Mesangial cell (primary cell): ENCODE measurements around the gene PCAT6. TPM values are rescaled to one million over a fixed set of nuclear protein-coding genes. Genes with fewer than 3 reads are reported as not detected.

Experiments used
- total RNA-seq: library from RNA; depleted of rRNA; stranded (reverse); fragments of >200 nt; gene quantifications from 2 replicates; pipeline ENCODE4 v1.2.3, GENCODE V29; 2015

PCAT6 gene
- total RNA-seq, result 3.0 TPM in 1 of 2 replicates, not detected in the other

DNA sequence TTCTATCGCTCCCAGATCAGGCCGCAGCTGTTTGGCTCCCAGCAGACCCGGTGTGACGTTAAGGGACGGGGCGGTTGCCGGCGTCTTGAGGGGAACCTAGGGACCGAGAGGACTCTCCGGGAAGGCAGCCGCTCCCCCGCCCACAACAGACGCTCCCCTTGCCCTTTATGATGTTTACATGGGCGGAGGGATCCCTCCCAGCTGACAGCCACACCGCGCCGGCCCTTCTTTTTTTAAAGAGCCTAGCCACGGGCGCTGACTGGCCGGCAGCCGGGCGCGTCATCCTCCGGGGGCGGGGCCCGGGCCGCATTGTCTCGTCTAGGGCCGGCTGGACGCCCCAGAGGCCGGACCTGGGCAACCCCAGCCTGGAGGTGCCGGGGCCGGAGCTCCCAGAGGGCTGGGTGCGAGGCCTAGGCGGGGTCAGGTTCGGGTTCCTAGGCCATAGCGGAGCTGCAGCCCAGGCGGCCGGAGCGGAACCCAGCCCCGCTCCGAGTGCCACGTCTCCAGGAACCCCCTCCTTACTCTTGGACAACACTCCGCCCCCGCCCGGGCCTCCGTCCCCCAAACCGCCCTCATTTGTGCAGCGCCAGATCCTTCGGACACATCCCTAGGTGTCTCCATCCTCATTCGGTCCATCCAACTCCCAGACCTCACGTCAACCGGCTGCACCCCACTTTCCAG lies at the start of gene PCAT6:
PCAT6 (plus strand) TSS at position 340 of the 681 bp plus-strand sequence.

GRCh38 chr1:202807926-202808757 lies 2.6 kb upstream of the PCAT6 start, which contains the start of gene KDM5B:
KDM5B (minus strand) TSS chr1:202808421; CDS start chr1:202808305, 116 bp downstream.

Other genes with a start within 250 kb of the PCAT6 start
- under 0.01 TPM in 1 of 2 replicates, not detected in the other for gene SYT2, start 100.5 kb upstream of the PCAT6 start, total RNA-seq
- 26.7 and 51.0 TPM in 2 replicates for gene KDM5B, start 2.5 kb upstream of the PCAT6 start, total RNA-seq
- gene RABIF, start 78.2 kb downstream of the PCAT6 start, total RNA-seq, result 6.7 and 8.1 TPM in 2 replicates
- 17.3 and 17.4 TPM in 2 replicates for gene KLHL12, start 116.3 kb downstream of the PCAT6 start, total RNA-seq
- 53.0 and 73.3 TPM in 2 replicates for gene ADIPOR1, start 147.4 kb downstream of the PCAT6 start, total RNA-seq
- gene CYB5R1, start 156.3 kb downstream of the PCAT6 start, total RNA-seq, result 26.4 and 29.3 TPM in 2 replicates
- 54.4 and 60.8 TPM in 2 replicates for gene TMEM183A, start 196.4 kb downstream of the PCAT6 start, total RNA-seq
- 0.38 and 0.98 TPM in 2 replicates for gene PPFIA4, start 215.5 kb downstream of the PCAT6 start, total RNA-seq